ENCODE measurements around the gene TMEM109.

- TF ChIP-seq CTCF (IDR thresholded peaks at IDR 0.05), result no peak
- no peak for TF ChIP-seq POLR2A (IDR thresholded peaks at IDR 0.05)
Observed at GRCh38 chr11:60928563-60929001, 14.6 kb downstream of the TMEM109 start.
